Psoas muscle (tissue), 8 donors: ENCODE measurements around the gene MDM2. TPM values are rescaled to one million over a fixed set of nuclear protein-coding genes. Genes with fewer than 3 reads are reported as not detected.

Experiments
- ATAC-seq, 4 donors: fragments of 200-7000 bp; cut with Tn5 transposase; one replicate each; pipeline ENCODE4 v1.9.1; 2020; ENCODE audit warnings: moderate library complexity in 3 of 4, mild to moderate bottlenecking in 2 of 4
- DNase-seq, 2 donors: peaks; one replicate each; pipeline ENCODE4 v3.0.0-alpha.2; 2020
- H3K27ac ChIP-seq: fragments of 200-600 bp; one replicate; pipeline ENCODE4 v1.8.0; 2022
- H3K27me3 ChIP-seq, 3 donors: fragments of 200-600 bp in 1 of 3; one replicate each; pipeline versions ENCODE4 v1.6.1 to v1.8.0; 2013 to 2022; ENCODE audit warnings: low read length in 2 of 3, mild to moderate bottlenecking in 2 of 3, moderate library complexity in 1 of 3; ENCODE audit not compliant: insufficient read depth in 3 of 3
- H3K36me3 ChIP-seq, 2 donors: fragments of 200-600 bp in 1 of 2; one replicate each; pipeline versions ENCODE4 v1.6.1 to v1.8.0; 2013 to 2022; ENCODE audit warnings: low read depth in 1 of 2, mild to moderate bottlenecking in 1 of 2, moderate library complexity in 1 of 2; ENCODE audit not compliant: insufficient read depth in 1 of 2
- H3K4me1 ChIP-seq: fragments of 200-600 bp; one replicate; pipeline ENCODE4 v1.8.0; 2022
- H3K4me3 ChIP-seq: fragments of 200-600 bp; one replicate; pipeline ENCODE4 v1.8.0; 2022; ENCODE audit warnings: mild to moderate bottlenecking
- H3K9me3 ChIP-seq: fragments of 200-600 bp; one replicate; pipeline ENCODE4 v1.8.0; 2022
- CTCF ChIP-seq: fragments of 200-600 bp; IDR thresholded peaks from one replicate; pipeline ENCODE4 v1.8.0; 2022; ENCODE audit warnings: antibody characterized with exemption
- WGBS, 3 donors: extraction: QIAGEN DNeasy Blood & Tissue Kit; methylation state at CpG; one replicate each; pipeline versions ENCODE4 v1.1.6 to v1.1.7; 2013; 5-methylcytosine and 5-hydroxymethylcytosine counted together
- intact Hi-C, 2 donors: fragments of 100-400 bp; cut with DNase I; formaldehyde crosslinking; loops; one replicate each; pipeline versions ENCODE4 v1.11.0 to v1.14.2; 2022
- polyA plus RNA-seq, 3 donors: library from polyadenylated mRNA; stranded (reverse); fragments of 200-250 nt; gene quantifications; one replicate each; pipeline ENCODE4 v1.2.3, GENCODE V29; 2013
- total RNA-seq, 4 donors: library from RNA; stranded (reverse); fragmentation: NEBNext Ultra II Directional in 2 of 4; extraction: Animal tissue kit (Norgen Biotek cat#: 25700) in 2 of 4; gene quantifications; one replicate each; pipeline versions ENCODE4 v1.2.1 to v1.2.4, GENCODE V29; 2021 to 2023
- donor health status: healthy with polysubstance abuse.
- donor health status: DM: no; HTN: no; CAD: no; lungs with moderate emphysema.
- donor health status: Bipolar disorder and iron deficiency.
- donor health status: healthy.
- donor health status: DM: yes; HTN: yes; CAD: no.
- donor health status: DM: no; HTN: no; CAD: no.
- donor health status: DM: no; HTN: no; CAD: no.
- donor health status: DM: yes; HTN: yes; CAD: no.

MDM2 gene
- total and polyA plus RNA-seq, 7 donors = 25.0 to 455 (median 51.8) TPM

DNA sequence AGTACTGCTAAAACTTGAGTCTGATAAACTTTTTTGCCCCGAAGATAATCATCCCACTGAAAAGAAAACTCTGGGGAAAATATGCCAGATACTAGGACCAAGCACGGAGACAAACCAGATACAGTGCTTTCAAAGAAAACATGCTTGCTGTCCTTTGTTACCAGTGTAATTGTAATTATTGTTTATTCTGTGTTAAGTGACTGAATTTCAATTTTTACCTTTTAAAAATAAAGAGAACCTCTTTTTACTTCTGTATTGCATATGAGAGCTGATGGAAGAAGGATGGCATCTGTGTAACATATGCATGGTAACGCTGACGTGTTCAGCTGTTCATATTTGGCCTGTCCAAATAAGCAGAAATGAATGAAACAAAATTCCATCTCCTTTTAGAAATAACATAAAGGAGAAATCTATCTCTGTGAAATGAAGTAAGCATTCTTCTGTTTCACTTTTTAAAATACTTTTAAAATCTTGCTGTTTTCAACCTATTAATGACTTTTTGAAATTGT lies 39.5 kb upstream of the MDM2 start:
- Histone ChIP-seq H3K27ac (no peak overlapping the region), H3K4me1 (no peaks in the 10 kb centered on the region), H3K4me3 (no peak overlapping the region), H3K27me3 (no peaks in the 10 kb centered on the region), H3K9me3 (no peaks in the 10 kb centered on the region), H3K36me3 (peaks cover 0 to 31% of the 10 kb centered on the region in 2 donors)
- TF ChIP-seq CTCF = no peak
- WGBS, 3 donors = 89 to 91% (median 91%) methylated on average over 4 of the region's 4 CpGs
- intact Hi-C loops = no loop called here
- no peak for ATAC-seq
- no peak for DNase-seq

GRCh38 chr12:68769941-68770340 lies 38.0 kb upstream of the MDM2 start:
- no peaks in the 10 kb centered on the region for H3K4me1 ChIP-seq
- H3K27ac ChIP-seq = no peak overlapping the region
- TF ChIP-seq CTCF = no peak
- no peak overlapping the region for H3K4me3 ChIP-seq
- no peaks in the 10 kb centered on the region for H3K27me3 ChIP-seq
- peaks cover 0 to 17% of the 10 kb centered on the region in 2 donors for H3K36me3 ChIP-seq
- ATAC-seq (no peak), DNase-seq (no peak)
- intact Hi-C loops = no loop called here
- no peaks in the 10 kb centered on the region for H3K9me3 ChIP-seq
- WGBS, 3 donors = 92 to 100% (median 97%) methylated on average over 1 of the region's 1 CpG

DNA sequence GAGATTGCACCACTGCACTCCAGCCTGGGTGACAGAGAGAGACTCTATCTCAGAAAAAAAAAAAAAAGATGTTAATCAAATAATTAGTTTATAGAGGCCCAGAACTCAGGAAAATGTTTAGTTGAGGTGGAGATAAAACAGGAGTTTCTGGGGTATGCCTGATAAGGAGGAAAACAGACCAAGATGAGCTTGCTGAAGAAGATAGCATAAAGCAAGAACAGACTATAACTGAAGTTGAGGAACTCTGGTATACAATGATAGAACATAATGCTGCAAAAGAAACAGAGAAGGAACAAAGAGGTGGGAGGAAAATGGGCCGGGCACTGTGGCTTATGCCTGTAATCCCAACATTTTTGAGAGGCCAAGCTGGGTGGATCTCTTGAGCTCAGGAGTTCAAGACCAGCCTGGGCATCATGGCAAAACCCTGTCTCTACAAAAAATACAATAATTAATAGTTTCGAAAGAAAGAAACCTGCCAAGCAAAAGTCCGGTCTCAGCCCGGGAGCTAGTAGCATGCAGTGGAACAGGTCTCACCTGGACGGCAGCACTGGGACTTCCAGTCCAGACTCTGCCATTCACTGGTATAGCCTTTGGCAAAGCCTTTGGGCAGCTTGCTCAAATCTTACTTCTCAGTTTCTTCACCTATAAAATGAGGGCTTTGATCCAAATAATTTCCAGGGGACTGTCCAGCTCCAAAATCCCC lies 36.6 kb upstream of the MDM2 start:
- DNase-seq = no peak
- no peak for ATAC-seq

GRCh38 chr12:68772714-68773113 lies 35.3 kb upstream of the MDM2 start:
- no peaks in the 10 kb centered on the region for H3K27me3 ChIP-seq
- H3K4me3 ChIP-seq = no peak overlapping the region
- H3K27ac ChIP-seq = no peak overlapping the region
- TF ChIP-seq CTCF = no peak
- no peak for ATAC-seq
- no peaks in the 10 kb centered on the region for H3K36me3 ChIP-seq
- no peaks in the 10 kb centered on the region for H3K9me3 ChIP-seq
- intact Hi-C loops = no loop called here
- DNase-seq = no peak
- no peaks in the 10 kb centered on the region for H3K4me1 ChIP-seq
- WGBS, 3 donors = 72 to 83% (median 73%) methylated on average over 8 of the region's 8 CpGs

More for the DNA sequence above, 36.6 kb upstream of the MDM2 start:
- Histone ChIP-seq H3K4me1 (no peaks in the 10 kb centered on the region), H3K4me3 (no peak overlapping the region), H3K9me3 (no peaks in the 10 kb centered on the region), H3K27ac (no peak overlapping the region), H3K27me3 (no peaks in the 10 kb centered on the region), H3K36me3 (peaks cover 0 to 9% of the 10 kb centered on the region in 2 donors)
- intact Hi-C loops = no loop called here
- WGBS, 3 donors = 88 to 93% (median 93%) methylated on average over 5 of the region's 5 CpGs
- TF ChIP-seq CTCF = no peak

DNA sequence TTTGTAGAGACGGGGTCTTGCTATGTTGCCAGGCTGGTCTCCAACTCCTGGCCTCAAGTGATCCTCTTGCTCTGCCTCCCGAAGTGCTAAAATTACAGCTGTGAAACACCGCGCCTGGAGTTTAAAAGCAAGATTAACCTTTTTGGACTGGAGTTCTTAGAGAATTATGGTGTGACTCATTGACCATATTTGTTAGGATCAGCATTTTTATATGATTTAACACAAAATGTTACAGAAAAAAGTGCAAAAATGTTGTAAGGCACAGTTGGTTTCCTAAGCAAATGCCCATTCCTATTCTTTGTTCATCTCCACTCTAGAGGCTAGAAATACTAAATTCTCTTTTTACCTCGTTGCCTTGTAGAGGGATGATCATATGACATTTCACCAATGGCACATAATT lies 34.4 kb upstream of the MDM2 start:
- intact Hi-C loops = no loop called here
- Histone ChIP-seq H3K27ac (no peak overlapping the region), H3K9me3 (no peaks in the 10 kb centered on the region), H3K4me3 (no peak overlapping the region), H3K4me1 (no peaks in the 10 kb centered on the region), H3K27me3 (no peaks in the 10 kb centered on the region), H3K36me3 (no peaks in the 10 kb centered on the region)
- ATAC-seq (no peak), DNase-seq (no peak)
- WGBS, 3 donors = 77 to 84% (median 78%) methylated on average over 5 of the region's 5 CpGs
- TF ChIP-seq CTCF = no peak
